GM19025 (cell line): Measurements from ENCODE around the gene LMO2.
"Not testable (repeated sequence)": the region's sequence is repeated elsewhere in the genome, so short reads cannot be mapped to it uniquely, and the experiment has no call there.

Experiments
- ATAC-seq: cut with Tn5 transposase; IDR thresholded peaks from one replicate; pipeline ENCODE4 v1.9.1; 2021; ENCODE audit warnings: mild to moderate bottlenecking, low read depth, moderate library complexity; ENCODE audit not compliant: unreplicated experiment

Gene LMO2

GRCh38 chr11:33891714-33892327 is at the start of gene LMO2:
Gene LMO2 (minus strand): TSS chr11:33892076. CDS start chr11:33869716, 22,360 bp downstream.
- ATAC-seq: no peak

GRCh38 chr11:33940538-33940815 is 48.6 kb upstream of the LMO2 start:
- no peak for ATAC-seq

- ATAC-seq: no peak
Measured at GRCh38 chr11:33936725-33937604, 45.1 kb upstream of the LMO2 start.

GRCh38 chr11:33935461-33936456 is 43.9 kb upstream of the LMO2 start:
- no peak for ATAC-seq

- ATAC-seq: no peak
Measured at GRCh38 chr11:33935005-33935404, 43.1 kb upstream of the LMO2 start.

- ATAC-seq: no peak
Measured at GRCh38 chr11:33934450-33934849, 42.6 kb upstream of the LMO2 start.

- ATAC-seq: no peak
Measured at GRCh38 chr11:33933602-33934001, 41.7 kb upstream of the LMO2 start.

- ATAC-seq: no peak
Measured at GRCh38 chr11:33932721-33933120, 40.8 kb upstream of the LMO2 start.

GRCh38 chr11:33931739-33932366 is 40.0 kb upstream of the LMO2 start:
- not testable (repeated sequence) for ATAC-seq

- no peak for ATAC-seq
Measured at GRCh38 chr11:33931067-33931466, 39.2 kb upstream of the LMO2 start.

GRCh38 chr11:33930317-33931021 is 38.6 kb upstream of the LMO2 start:
- ATAC-seq: no peak

GRCh38 chr11:33928564-33928963 is 36.7 kb upstream of the LMO2 start:
- no peak for ATAC-seq

GRCh38 chr11:33926671-33927552 is 35.0 kb upstream of the LMO2 start:
- ATAC-seq: no peak

GRCh38 chr11:33924341-33924740 is 32.5 kb upstream of the LMO2 start:
- ATAC-seq: no peak

GRCh38 chr11:33923626-33924025 is 31.8 kb upstream of the LMO2 start:
- ATAC-seq: no peak

- peak; percentile 88 for ATAC-seq
Measured at GRCh38 chr11:33920838-33921613, 29.1 kb upstream of the LMO2 start.

GRCh38 chr11:33919645-33920044 is 27.8 kb upstream of the LMO2 start:
- no peak for ATAC-seq

GRCh38 chr11:33917402-33917801 is 25.5 kb upstream of the LMO2 start:
- ATAC-seq: not testable (repeated sequence)
